ENCODE measurements around the gene TRIM74. TPM values are rescaled to one million over a fixed set of nuclear protein-coding genes. Genes with fewer than 3 reads are reported as not detected.
"Not testable (repeated sequence)": the region's sequence is repeated elsewhere in the genome, so short reads cannot be mapped to it uniquely, and the experiment has no call there.

TRIM74 gene
- total RNA-seq, 1 donor from 2014 or later, result not detected

- DNase-seq; H3K4me3 ChIP-seq; H3K27me3 ChIP-seq; H3K27ac ChIP-seq; H3K4me1 ChIP-seq; H3K9me3 ChIP-seq; intact Hi-C loops (cut with DNase I): not testable (repeated sequence)
- TF ChIP-seq CTCF (IDR thresholded peaks at IDR 0.05), result peak; percentile 21
- ATAC-seq, result peak; percentile 51
- peaks cover 26% of the 10 kb centered on the region for H3K36me3 ChIP-seq
Measured at GRCh38 chr7:72946130-72946745, 23.0 kb downstream of the TRIM74 start.

GRCh38 chr7:72945597-72945996 lies 23.7 kb downstream of the TRIM74 start:
- H3K4me1 ChIP-seq; H3K4me3 ChIP-seq; H3K27me3 ChIP-seq; intact Hi-C loops (cut with DNase I); H3K27ac ChIP-seq; H3K9me3 ChIP-seq; ATAC-seq; DNase-seq: not testable (repeated sequence)
- peaks cover 26% of the 10 kb centered on the region for H3K36me3 ChIP-seq

- intact Hi-C loops (cut with DNase I); H3K9me3 ChIP-seq; H3K27me3 ChIP-seq; H3K27ac ChIP-seq; H3K4me3 ChIP-seq; DNase-seq; H3K4me1 ChIP-seq: not testable (repeated sequence)
- peak; percentile 8 for ATAC-seq
- peaks cover 26% of the 10 kb centered on the region for H3K36me3 ChIP-seq
Measured at GRCh38 chr7:72944937-72945336, 24.3 kb downstream of the TRIM74 start.

- H3K9me3 ChIP-seq; H3K4me1 ChIP-seq; H3K4me3 ChIP-seq; ATAC-seq; DNase-seq; H3K27me3 ChIP-seq; H3K27ac ChIP-seq; intact Hi-C loops (cut with DNase I): not testable (repeated sequence)
- peaks cover 26% of the 10 kb centered on the region for H3K36me3 ChIP-seq
Measured at GRCh38 chr7:72942956-72943355, 26.3 kb downstream of the TRIM74 start.

GRCh38 chr7:72942022-72942705 lies 27.1 kb downstream of the TRIM74 start:
- H3K4me3 ChIP-seq; H3K9me3 ChIP-seq; intact Hi-C loops (cut with DNase I); H3K27ac ChIP-seq; H3K27me3 ChIP-seq; H3K4me1 ChIP-seq; DNase-seq: not testable (repeated sequence)
- peak; percentile 16 for ATAC-seq
- peaks cover 29% of the 10 kb centered on the region for H3K36me3 ChIP-seq

- intact Hi-C loops (cut with DNase I); H3K27ac ChIP-seq; H3K9me3 ChIP-seq; ATAC-seq; DNase-seq; H3K27me3 ChIP-seq; H3K4me3 ChIP-seq: not testable (repeated sequence)
- peaks cover 49% of the 10 kb centered on the region for H3K36me3 ChIP-seq
- peaks cover 12% of the 10 kb centered on the region for H3K4me1 ChIP-seq
Measured at GRCh38 chr7:72928216-72928615, 41.0 kb downstream of the TRIM74 start.

- DNase-seq; intact Hi-C loops (cut with DNase I): not testable (repeated sequence)
- H3K36me3 ChIP-seq, result peaks cover 49% of the 10 kb centered on the region
Measured at GRCh38 chr7:72927791-72928190, 41.5 kb downstream of the TRIM74 start.

GRCh38 chr7:72925546-72926120 lies 43.6 kb downstream of the TRIM74 start:
- H3K27ac ChIP-seq, result peak overlapping the region; percentile 92
- intact Hi-C loops (cut with DNase I), result no loop called here
- H3K27me3 ChIP-seq, result no peaks in the 10 kb centered on the region
- H3K36me3 ChIP-seq, result peaks cover 37% of the 10 kb centered on the region
- ATAC-seq, result no peak
- H3K4me3 ChIP-seq, result peak overlapping the region; percentile 90
- peaks cover 12% of the 10 kb centered on the region for H3K4me1 ChIP-seq
- H3K9me3 ChIP-seq, result no peaks in the 10 kb centered on the region
- TF ChIP-seq CTCF (IDR thresholded peaks at IDR 0.05), result no peak
- no peak for DNase-seq

More at GRCh38 chr7:72927791-72928190, 41.5 kb downstream of the TRIM74 start:
- H3K27ac ChIP-seq, H3K4me3 ChIP-seq, ATAC-seq, H3K27me3 ChIP-seq, H3K9me3 ChIP-seq: not testable (repeated sequence)
- peaks cover 12% of the 10 kb centered on the region for H3K4me1 ChIP-seq

Measured in upper lobe of right lung (tissue), 1 donor.